Glomerular visceral epithelial cell (primary cell): ENCODE results near the gene AP3B2.
"Not testable (repeated sequence)": the region's sequence is repeated elsewhere in the genome, so short reads cannot be mapped to it uniquely, and the experiment has no call there.

Source experiments
- DNase-seq: peaks from one replicate; pipeline ENCODE4 v3.0.0-alpha.2; 2016; ENCODE audit errors: extremely low spot score

Gene AP3B2

DNA sequence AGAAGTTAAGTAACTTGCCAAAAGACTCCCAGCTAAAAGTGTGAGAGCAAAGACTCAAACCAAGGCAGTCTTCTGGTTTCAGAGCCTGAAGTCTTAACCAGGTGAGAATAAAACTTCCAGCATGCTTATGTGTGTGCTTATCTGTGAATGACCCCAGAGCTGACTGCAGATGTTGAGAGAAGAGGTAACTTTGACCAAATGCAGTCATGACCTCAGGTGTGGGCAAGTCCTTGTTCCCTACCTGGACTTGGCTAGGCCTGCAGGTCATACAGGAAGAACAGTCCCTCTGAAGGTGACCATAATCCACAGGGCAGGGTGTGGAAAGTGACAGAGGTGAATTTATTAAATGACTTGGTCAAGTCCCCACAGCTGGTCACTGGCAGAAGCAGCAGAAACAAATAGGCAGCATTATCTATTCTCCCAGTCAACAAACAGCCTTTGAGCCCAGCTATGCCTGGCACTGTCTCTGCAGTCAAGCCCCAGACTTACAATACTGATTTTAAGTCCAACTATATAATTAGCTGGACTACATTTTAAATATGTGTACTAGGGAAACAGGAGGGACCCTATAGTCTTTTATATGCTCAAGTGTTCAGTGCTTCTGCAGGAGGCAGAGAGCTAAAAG lies 59.5 kb downstream of the AP3B2 start:
- DNase-seq: no peak

DNA sequence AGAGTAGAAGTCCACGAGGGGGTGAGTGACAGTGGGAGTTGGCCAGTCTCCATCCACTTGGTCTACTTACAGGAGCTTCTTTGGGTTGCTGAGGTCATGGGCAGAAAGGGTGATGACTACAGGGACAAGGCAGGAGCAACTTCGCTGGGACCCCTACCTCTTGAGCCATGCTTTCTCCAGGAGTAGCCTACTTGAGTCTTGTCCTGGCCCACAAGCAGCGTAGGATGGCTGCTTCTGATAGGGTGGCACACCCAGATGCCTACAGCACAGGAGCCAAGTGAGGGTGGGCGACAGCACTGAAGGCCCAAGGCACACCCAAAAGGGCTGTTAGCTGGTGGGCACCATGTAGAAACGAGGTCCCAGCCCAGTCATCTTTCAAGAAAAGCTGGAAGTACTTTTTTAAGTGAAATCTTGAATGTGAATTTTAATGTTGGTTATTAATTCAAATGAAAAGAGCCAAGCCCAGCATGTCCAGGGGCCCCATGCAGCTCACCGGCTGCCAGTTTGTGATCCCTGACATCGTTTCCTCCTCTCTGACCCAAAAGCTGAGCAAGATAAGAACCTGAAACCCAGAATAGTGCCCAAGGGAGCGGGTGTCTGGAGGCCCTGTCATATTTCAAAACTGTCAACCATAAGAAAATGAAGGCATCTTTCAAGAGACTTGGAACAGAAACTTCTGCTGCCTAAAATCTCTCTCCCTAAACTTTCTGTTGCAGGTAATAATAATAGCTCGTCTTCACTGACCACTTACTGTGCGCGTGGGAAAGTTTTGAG lies 60.3 kb downstream of the AP3B2 start:
- no peak for DNase-seq

DNA sequence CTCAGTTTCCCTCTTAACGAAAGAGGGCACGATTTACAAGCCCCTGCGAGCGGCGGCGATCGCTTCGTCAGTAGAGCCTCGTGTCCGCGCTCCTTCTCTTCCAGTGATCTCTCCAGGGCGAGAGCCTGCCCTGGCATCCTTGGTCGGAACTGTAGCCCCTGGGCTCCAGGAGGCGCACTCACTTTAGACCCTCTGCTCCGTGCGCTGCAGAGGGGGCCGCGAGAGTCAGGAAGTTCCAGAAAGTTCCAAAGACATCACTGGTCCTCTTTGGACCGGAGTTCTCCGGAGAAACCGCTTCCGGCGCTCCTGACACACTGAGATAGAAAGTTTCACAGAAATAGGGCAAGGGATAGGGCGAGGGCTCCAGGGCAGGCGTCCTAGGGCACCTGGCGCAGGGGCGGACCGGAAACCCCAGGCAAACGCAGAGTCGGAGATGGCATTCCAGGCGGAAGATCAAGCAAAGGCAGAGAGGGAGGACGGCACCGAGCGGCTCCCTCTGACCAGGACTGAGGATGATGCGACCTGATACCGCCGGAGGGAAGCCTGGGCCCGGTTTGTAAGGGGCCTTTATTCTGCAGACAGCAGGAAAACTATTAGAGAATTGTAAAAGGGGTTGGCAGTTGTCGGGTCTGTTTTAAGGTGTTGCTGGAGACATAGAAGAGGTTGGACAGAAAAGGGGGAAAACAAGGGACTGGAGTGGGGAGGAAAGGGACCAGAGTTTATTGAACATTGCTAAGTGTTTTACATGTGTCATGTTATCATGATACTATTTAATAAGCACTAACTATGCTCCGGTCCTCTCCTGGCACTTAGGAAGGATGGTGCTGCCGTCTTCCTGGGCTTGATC lies 61.2 kb downstream of the AP3B2 start:
- no peak for DNase-seq

DNA sequence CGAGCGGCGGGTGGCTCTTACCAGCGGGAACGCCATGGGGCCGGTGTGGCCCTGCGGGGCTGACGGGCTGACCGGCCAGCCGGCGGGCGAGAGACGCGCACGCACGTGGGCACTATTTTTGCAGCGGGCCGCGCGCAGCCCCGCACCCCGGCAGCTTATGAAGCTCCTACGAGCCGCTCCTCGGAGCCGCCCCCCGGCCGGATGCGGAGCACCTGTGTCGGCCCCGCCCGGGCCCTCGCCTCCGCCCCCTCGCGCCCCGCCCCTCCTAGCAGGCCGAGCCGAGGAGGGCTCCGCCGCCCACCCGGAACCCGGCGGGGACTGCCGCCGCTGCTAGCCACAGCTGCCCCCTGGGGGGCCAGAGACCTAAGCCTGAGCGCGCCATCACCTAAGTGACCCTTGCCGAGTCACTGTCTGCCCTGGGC lies 61.8 kb downstream of the AP3B2 start:
- peak; percentile 29 for DNase-seq

DNA sequence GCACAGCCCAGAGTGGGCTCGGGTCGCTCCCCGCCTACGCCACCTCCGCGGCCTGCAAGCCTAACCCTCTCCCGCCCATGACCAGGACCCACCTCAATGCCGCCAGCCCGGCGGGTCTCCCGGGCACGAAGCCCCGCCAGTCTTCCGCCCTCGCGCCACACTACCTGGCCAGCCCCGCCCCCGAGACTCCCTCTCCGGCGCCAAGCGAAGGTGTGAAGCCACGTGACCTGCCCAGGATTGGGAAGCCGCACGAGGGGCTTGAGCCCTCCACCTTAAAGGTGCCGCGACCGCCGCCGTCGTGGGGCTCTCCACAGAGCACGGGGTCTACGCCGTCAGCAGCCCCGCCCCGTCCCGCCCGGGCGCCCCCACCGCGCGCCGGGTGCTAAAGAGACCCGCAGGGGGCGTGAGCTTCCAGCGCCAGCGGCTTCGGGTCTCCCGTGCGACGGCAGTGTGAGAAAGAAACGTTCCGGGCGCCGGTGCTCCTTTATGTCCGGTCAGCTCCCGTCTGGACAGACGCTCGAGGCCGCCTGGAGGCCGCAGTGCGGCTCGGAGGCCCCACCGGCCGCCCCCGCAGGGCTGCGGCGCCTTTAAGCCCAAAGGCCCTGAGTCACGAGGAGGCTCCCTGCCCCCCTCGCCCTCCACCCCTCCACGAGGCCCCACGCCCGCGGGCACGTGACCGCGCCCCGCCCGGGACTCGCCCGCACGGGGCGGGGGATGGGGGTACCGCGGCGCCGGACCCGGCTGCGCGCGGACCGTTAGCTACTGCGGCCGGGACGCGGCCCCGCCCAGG lies 62.4 kb downstream of the AP3B2 start, which contains the start of gene CPEB1:
CPEB1 (minus strand) TSS at position 319 of the 790 bp plus-strand sequence. CDS start 18,904 bp downstream, outside the sequence.
- peak; percentile 53 for DNase-seq

DNA sequence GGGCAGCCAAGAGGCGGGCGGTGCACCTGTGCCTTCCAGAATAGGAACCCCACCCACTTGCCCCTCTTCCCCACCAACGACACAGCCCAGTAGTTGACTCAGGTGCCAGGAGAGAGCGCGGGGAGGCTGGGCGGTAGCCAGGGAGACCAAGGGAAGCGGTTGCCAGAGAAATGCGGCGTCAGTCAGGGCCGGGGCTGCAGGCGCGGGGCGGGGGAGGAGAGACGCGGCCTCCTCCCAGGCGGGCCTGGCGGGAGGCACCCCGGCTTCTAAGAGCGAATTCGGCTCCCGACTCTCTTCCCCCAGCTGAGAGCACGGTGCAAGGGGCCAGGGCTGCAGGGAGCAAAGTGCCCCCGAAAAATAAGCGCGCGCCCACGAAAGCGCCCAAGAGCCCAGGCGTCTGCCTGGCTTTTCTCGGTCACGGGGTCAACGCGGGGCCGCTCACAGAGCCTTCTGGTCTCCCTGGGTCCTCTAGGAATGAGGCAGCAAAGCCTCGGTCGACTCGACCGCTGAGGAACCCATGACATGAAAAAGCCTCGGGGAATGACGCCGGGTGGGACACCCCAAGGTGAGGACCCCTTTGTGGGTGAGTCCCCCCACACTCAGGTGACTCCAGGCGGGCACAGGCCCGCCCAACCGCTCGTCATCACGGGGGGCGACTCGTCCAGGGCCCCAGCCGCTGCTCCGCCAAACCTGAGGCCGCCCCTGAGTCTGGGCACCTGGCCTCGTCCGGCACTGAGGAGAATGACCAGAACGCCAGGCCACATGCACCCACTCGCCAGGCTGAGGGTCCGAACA lies 63.2 kb downstream of the AP3B2 start:
- DNase-seq: no peak

DNA sequence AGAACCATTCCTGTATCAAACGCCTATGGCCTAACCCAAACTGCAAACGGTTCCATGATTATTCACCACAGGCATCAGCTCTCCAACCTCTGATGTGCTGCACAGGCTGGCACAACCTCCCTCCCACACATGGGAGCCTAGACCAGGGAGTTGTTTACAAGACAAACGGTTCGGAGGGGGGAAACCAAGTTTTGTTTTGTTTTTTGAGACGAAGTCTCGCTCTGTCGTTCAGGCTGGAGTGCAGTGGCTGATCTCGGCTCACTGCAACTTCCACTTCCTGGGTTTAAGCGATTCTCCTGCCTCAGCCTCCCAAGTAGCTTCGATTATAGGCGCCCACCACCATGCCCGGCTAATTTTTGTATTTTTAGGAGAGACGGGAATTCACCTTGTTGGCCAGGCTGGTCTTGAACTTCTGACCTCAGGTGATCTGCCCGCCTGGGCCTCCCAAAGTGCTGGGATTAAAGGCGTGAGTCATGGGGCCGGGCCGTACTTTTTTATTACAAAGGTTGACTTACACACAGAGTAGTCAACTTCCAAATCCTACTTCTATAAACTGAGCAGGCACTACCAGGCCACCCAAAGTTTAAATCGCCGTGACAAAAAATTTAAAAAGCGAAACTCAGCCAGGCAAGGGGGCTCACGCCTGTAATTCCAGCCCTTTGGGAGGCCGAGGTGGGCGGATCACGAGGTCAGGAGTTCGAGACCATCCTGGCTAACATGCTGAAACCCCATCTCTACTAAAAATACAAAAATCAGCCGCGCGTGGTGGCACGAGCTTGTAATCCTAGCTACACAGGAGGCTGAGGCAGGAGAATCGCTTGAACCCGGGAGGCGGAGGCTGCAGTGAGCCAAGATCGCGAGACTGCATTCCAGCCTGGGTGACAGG lies 64.5 kb downstream of the AP3B2 start:
- not testable (repeated sequence) for DNase-seq

DNA sequence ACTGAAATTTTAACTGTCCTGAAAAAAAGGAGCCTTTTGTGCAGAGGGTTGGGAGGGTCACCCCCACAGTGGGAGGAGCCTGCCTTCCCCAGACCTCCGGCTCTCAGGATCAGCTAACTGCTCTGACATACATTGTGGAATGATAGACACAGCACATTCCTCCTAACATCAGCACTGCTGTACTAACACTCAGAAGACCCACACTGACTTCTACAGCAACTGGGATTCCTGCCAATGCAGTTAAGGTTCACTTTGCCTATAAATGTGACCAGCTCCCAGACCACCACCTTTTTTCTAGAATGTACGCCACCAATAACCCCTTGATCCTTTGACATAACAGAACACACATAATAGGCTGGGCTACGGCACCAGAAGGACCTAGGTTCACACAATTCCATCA lies 65.7 kb downstream of the AP3B2 start:
- no peak for DNase-seq

DNA sequence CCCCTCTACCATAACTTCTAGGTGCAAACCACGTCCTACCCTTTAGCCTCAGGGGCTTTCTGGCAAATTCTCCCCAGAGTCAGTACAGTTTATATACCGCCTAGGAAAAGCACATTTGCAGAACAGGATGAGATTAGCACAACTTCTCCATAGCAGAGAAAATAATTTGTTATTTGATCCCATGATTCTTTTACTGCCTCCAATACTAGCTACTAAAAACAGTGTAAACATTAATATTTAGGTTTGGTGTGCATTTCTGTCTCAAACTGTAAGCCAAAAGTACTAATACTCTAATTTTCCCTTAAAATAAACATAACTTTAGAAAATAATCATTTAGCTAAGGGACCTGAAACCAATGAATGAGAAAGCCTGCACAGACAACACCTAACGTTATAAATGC lies 67.0 kb downstream of the AP3B2 start:
- DNase-seq: no peak

DNA sequence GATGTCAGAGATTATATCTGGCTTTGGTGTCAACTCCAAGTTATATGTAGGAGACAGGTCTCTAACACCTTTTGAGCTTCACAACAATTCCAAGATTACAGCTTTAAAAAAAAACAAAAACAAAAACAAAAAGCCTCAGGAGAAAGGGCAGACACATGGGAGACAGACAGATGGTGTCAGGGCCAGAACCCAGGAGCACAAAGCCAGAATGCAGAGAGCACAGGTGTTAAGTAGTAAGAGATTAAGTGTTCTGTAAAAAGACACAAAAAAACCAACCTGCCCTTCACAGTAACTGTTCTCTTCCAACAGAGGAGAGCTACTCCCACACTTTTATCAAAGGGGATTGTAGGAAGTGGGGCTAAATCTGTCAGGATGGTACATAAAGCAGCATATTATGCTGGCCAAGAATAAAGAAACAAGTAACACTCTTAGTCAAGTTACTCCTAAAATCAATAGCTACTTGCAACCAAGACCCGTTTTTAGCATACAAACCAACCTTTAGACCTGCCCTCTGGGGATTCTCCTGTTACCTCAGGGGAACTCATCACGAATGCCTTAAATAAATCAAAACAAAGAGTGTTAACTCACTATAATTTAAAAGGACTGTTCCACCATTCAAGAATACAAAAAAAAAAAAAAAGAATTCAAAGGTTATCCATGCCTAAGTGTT lies 68.4 kb downstream of the AP3B2 start:
- no peak for DNase-seq

DNA sequence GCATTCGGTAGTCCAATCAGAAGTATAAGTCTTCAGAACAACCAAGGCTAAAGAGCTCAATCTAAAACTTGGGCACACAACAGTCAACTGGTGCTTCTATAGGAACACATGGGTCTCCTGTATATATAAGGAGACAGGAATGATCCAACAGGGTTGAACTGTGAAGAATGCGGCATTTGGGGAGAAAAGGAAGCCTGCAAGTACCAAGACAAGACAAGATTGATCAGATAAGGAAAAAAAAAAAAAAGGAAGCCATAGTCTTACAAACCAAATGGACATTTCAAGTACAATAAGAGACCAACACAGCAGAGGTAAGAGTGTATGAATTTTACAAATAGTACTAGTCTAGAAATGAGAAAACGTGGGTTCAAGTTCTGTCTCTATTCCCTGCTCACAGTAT lies 69.0 kb downstream of the AP3B2 start:
- DNase-seq: no peak

DNA sequence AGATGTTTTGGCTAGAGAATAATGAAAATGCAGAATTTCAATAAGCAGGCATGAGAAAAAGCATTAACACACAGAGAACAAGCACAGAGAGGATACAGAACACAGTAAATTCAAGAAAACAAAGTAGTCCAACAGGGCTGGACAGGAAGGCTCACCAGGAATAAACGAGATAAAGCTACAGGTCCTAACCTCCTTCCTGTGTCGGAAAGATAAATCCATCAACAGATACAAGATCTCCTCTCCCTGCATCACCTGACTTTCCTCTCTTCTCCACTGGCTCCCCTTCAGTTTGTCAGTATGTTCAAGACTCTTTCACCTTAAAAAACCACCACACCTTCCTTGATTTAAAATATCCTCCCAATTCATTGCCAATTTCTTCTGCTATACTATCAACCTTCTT lies 73.9 kb downstream of the AP3B2 start:
- no peak for DNase-seq

DNA sequence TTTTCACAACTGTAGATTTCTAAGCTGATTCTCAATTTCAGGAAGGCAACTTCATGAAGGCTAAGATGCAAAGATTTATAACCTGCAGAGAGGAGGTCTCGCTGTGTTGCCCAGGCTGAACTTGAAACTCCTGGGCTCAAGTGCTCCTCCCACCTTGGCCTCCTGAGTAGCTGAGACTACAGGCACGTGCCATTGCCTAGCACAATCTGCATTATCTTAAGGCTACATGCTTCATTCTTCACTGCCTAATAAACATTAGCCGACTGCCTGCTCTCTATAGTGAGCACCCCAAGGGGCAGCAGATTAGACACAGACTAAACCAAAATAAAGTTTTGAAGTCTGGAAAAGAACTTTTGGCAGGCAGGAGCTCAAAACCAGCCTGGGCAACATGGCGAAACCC lies 79.6 kb downstream of the AP3B2 start:
- no peak for DNase-seq

DNA sequence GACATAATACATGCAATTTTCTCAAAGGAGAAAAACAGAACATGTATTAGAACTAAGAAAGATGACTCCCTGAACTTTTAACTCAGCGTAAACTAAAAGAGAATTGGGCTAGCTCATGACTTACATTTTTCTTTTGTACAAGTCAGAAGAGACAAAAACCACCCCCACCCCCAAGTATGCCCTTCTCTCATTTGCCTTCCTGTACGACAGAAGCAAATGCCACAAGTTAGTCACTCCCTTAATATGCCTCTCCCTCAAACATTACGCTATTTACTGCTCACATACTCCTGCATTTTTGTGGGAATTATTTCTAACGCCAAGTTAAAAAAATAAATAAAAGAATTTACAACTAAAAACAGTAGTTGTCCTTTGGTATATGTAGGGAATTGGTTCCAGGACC lies 84.5 kb downstream of the AP3B2 start:
- DNase-seq: no peak

DNA sequence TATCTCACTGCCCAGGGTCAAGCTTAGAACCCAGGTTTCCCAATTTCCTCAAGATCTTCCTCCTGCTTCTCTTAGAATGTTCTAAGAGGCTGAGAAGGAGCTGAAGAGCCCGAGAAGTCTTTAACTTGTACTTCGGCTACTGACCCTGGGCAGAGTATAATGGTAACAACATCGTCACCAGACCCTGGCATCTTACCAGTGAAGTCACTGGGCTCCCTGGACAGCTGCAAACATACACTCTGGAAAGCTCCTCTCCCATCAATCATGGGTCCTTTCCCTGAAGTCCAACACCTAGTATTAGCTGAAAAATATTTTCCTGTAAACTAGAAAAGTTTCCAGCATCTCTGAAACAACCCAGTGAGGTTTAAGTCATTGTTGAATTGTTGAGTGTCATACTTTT lies 85.2 kb downstream of the AP3B2 start:
- no peak for DNase-seq

DNA sequence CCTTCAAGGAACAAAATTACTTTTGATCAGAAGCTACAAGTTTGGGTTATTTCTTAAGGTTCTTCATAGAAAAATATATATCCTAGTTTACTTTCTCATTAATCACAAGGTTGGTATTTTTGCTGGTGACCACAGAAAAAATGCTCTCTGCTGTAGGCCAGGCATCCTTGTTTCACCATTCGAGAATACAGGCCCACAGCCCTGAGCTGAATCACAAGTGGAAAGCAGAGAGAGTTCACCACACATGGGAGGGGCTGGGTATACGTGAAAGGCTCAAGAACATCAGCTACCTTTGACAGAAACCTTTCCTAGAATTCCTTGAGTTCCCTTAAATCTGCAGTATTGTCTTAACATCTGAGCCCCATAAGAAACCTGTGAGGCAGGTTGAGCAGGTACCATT lies 85.7 kb downstream of the AP3B2 start:
- peak; percentile 32 for DNase-seq

DNA sequence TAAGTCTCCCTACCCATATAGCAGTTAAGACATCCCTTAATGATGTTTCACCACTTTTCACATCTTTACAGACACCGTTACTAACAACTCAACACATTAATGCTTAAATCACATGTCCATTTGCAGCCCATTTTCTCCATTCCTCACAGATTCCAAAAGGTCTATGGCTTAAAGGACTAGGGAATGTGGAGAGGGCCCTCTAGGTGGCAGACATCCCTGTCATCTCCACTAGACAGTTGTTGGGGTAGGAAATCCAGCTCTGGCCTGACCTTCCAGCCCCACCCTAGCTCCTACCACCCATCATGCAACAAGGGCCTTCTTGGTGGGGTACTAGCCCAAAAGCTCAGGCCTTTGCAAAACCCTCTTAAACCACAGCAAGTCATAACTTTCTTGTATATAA lies 87.7 kb downstream of the AP3B2 start:
- DNase-seq: no peak

DNA sequence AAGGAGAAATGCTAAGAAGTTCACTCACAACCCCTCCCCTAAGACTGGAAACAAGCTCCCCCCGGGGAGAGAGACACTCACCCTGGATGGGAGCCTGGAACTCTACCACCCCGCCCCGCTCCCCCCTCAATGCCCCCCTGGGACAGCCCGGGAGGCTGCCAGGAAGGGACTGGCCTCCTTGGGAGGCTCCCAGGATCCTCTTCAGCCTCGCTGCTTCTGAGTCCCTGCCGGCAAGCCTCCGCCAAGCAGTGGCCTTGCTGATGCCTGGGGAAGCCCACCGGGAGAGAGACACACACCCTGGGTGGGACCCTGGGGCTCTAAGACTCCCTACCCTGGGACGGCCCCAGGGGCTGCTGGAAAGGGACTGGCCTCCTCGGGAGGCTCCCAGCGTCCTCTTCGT lies 95.9 kb downstream of the AP3B2 start:
- no peak for DNase-seq

DNA sequence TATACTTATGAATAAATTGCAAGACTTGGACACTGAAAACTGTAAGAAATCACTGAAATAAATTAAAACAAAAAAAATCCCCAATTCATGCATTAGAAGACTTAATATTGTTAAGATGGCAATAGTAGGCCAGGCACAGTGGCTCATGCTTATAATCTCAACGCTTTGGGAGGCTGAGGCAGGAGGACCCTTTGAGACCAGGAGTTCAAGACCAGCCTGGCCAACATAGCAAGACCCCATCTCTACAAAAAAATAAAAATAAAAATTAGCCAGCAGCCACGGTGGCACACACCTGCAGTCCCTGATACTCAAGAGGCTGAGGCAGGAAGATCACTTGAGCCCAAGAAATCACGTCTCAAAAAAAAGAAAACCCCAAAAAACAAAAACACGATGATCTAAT lies 98.3 kb downstream of the AP3B2 start:
- no peak for DNase-seq
